NCI-H2196 (cell line): ENCODE measurements around the gene ZNF446.
"Not testable (repeated sequence)": the region's sequence is repeated elsewhere in the genome, so short reads cannot be mapped to it uniquely, and the experiment has no call there.

ENCODE experiments used
- DNase-seq: peaks from one replicate; lab custom pipeline; 2025; ENCODE audit not compliant: unreplicated experiment; lab: John Stamatoyannopoulos, UW

Gene ZNF446

GRCh38 chr19:58469241-58470013, 6.7 kb upstream of the ZNF446 start:
- DNase-seq, result no peak

- not testable (repeated sequence) for DNase-seq
These were observed 5.2 kb upstream of the ZNF446 start for GRCh38 chr19:58470837-58471543.

- DNase-seq, result no peak
These were observed 4.4 kb upstream of the ZNF446 start for GRCh38 chr19:58471736-58472135.

GRCh38 chr19:58473775-58474174, 2.4 kb upstream of the ZNF446 start:
- no peak for DNase-seq

- no peak for DNase-seq
These were observed 1.7 kb upstream of the ZNF446 start for GRCh38 chr19:58474291-58474996.

- DNase-seq, result no peak
These were observed 997 bp upstream of the ZNF446 start for GRCh38 chr19:58474997-58475713.

- peak; percentile 42 for DNase-seq
These were observed 405 bp downstream of the ZNF446 start for GRCh38 chr19:58476498-58477015.

GRCh38 chr19:58477130-58477529, 978 bp downstream of the ZNF446 start:
- DNase-seq, result no peak

GRCh38 chr19:58477871-58478270, 1.7 kb downstream of the ZNF446 start:
- DNase-seq, result no peak

- DNase-seq, result no peak
These were observed 3.2 kb downstream of the ZNF446 start for GRCh38 chr19:58479303-58479702.

GRCh38 chr19:58479736-58480480, 3.8 kb downstream of the ZNF446 start:
- no peak for DNase-seq

- DNase-seq, result no peak
These were observed 4.3 kb downstream of the ZNF446 start for GRCh38 chr19:58480481-58480830.

GRCh38 chr19:58480831-58481230, 4.7 kb downstream of the ZNF446 start:
- DNase-seq, result no peak

GRCh38 chr19:58482372-58482771, 6.2 kb downstream of the ZNF446 start:
- no peak for DNase-seq

GRCh38 chr19:58483776-58484175, 7.6 kb downstream of the ZNF446 start:
- no peak for DNase-seq

- not testable (repeated sequence) for DNase-seq
These were observed 8.2 kb downstream of the ZNF446 start for GRCh38 chr19:58484349-58484748.

- DNase-seq, result no peak
These were observed 15.2 kb downstream of the ZNF446 start for GRCh38 chr19:58491393-58491792.

- DNase-seq, result no peak
These were observed 16.1 kb downstream of the ZNF446 start for GRCh38 chr19:58492265-58492664.

- no peak for DNase-seq
These were observed 21.6 kb downstream of the ZNF446 start for GRCh38 chr19:58497634-58498170.
